ENCODE measurements around the gene PLA2G4A. TPM values are rescaled to one million over a fixed set of nuclear protein-coding genes. Genes with fewer than 3 reads are reported as not detected.

Gene PLA2G4A
- total RNA-seq, 1 experiment from 2014 or later: 8.6 TPM

GRCh38 chr1:186875896-186876835 is 47.4 kb downstream of the PLA2G4A start:
- no peaks in the 10 kb centered on the region for H3K79me2 ChIP-seq (ENCODE audit: insufficient read depth, low read length)
- H4K20me1 ChIP-seq (ENCODE audit: insufficient read depth): no peaks in the 10 kb centered on the region
- no peaks in the 10 kb centered on the region for H3K36me3 ChIP-seq (ENCODE audit: control insufficient read depth in 1 of 2, insufficient read depth in 2 of 2, low read length in 2 of 2)
- no peaks in the 10 kb centered on the region for H3K4me1 ChIP-seq (ENCODE audit: control insufficient read depth in 1 of 2, insufficient read depth in 2 of 2, low read length in 2 of 2)
- no peak overlapping the region for H3K4me2 ChIP-seq (ENCODE audit: low read length)
- intact Hi-C loops (cut with micrococcal nuclease): no loop called here
- no peak overlapping the region for H2AFZ ChIP-seq (ENCODE audit: low read depth, low read length, poor library complexity, severe bottlenecking)
- no peak overlapping the region for H3K27ac ChIP-seq (ENCODE audit: low read depth, low read length)
- H3K4me3 ChIP-seq (replicated peaks in 1 of 2; ENCODE audit: low read depth in 1 of 2, low read length in 2 of 2): no peak overlapping the region
- H3K9me3 ChIP-seq (ENCODE audit: control insufficient read depth in 1 of 2, insufficient read depth in 1 of 2, low read depth in 1 of 2, low read length in 2 of 2): no peaks in the 10 kb centered on the region
- BruUV-seq (replicated peaks): no TSS peak
- no peak for ATAC-seq
- ChIA-PET RAD21 (ENCODE audit: low non-redundant PET in 1 of 2, low total read pairs in 2 of 2, uncharacterized antibody in 2 of 2, unreplicated experiment in 2 of 2) (no interaction called here), CTCF (no interaction called here), POLR2A (no interaction called here)
- TF ChIP-seq ZNF274 (IDR thresholded peaks at IDR 0.05; ENCODE audit: low read depth, low read length) (no peak), SIN3A (IDR thresholded peaks at IDR 0.05; ENCODE audit: low read depth) (no peak), POLR2AphosphoS5 (IDR thresholded peaks at IDR 0.05; ENCODE audit: low read depth, low read length) (no peak), SP1 (IDR thresholded peaks at IDR 0.05; ENCODE audit: low read depth) (no peak), REST (IDR thresholded peaks at IDR 0.05; ENCODE audit: low read depth) (no peak), EGR1 (IDR thresholded peaks at IDR 0.05; ENCODE audit: low read depth) (no peak), EZH2phosphoT487 (IDR thresholded peaks at IDR 0.05; ENCODE audit: borderline replicate concordance) (no peak), CEBPB (IDR thresholded peaks at IDR 0.05; ENCODE audit: low read depth) (no peak)
- TF ChIP-seq, protein P1, sequence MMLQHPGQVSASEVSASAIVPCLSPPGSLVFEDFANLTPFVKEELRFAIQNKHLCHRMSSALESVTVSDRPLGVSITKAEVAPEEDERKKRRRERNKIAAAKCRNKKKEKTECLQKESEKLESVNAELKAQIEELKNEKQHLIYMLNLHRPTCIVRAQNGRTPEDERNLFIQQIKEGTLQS (IDR thresholded peaks at IDR 0.05): no peak
- H3K9ac ChIP-seq (ENCODE audit: low read length): no peak overlapping the region
- no peaks in the 10 kb centered on the region for H3K9me2 ChIP-seq (ENCODE audit: insufficient read depth)
- DNase-seq (ENCODE audit: low read depth, low spot score): no peak
- no peaks in the 10 kb centered on the region for H3K27me3 ChIP-seq (ENCODE audit: insufficient read depth, low read length)
